Endodermal cell (in vitro differentiated cells): ENCODE measurements around the gene MYO5A. TPM values are rescaled to one million over a fixed set of nuclear protein-coding genes. Genes with fewer than 3 reads are reported as not detected.

ENCODE experiments used
- DNase-seq: peaks from one replicate; pipeline ENCODE4 v3.0.0-alpha.2; 2017
- H3K27ac ChIP-seq: 2 replicates; pipeline ENCODE4 v1.5.1; 2013; ENCODE audit warnings: mild to moderate bottlenecking, low read depth, low read length, moderate library complexity
- H3K27me3 ChIP-seq: 2 replicates; pipeline ENCODE4 v1.6.1; 2013; ENCODE audit warnings: mild to moderate bottlenecking, low read length, moderate library complexity; ENCODE audit not compliant: insufficient read depth, control insufficient read depth, poor library complexity, severe bottlenecking
- H3K36me3 ChIP-seq: 2 replicates; pipeline ENCODE4 v1.7.0; 2013; ENCODE audit warnings: mild to moderate bottlenecking, low read length, moderate library complexity; ENCODE audit not compliant: control insufficient read depth, insufficient read depth
- H3K4me1 ChIP-seq: one replicate; pipeline ENCODE4 v1.7.0; 2013; ENCODE audit warnings: low read length; ENCODE audit not compliant: control insufficient read depth, insufficient read depth
- H3K4me3 ChIP-seq: 2 replicates; pipeline ENCODE4 v1.5.1; 2013; ENCODE audit warnings: mild to moderate bottlenecking, low read length, moderate library complexity
- H3K9ac ChIP-seq: 2 replicates; pipeline ENCODE4 v1.6.1; 2013; ENCODE audit warnings: mild to moderate bottlenecking, low read length, moderate library complexity; ENCODE audit not compliant: poor library complexity, severe bottlenecking; ENCODE audit errors: extremely low read depth
- H3K9me3 ChIP-seq: 2 replicates; pipeline ENCODE4 v1.6.1; 2013; ENCODE audit warnings: mild to moderate bottlenecking, low read length, moderate library complexity; ENCODE audit not compliant: control insufficient read depth
- H3K27ac Mint-ChIP-seq: 2 replicates; pipeline ENCODE4 v1.8.0; 2020; ENCODE audit warnings: mixed read lengths
- H3K27me3 Mint-ChIP-seq: 2 replicates; pipeline ENCODE4 v1.8.0; 2021; ENCODE audit warnings: mild to moderate bottlenecking, mixed read lengths; ENCODE audit not compliant: insufficient read depth
- H3K36me3 Mint-ChIP-seq: 2 replicates; pipeline ENCODE4 v1.8.0; 2020; ENCODE audit warnings: low read depth, mixed read lengths
- H3K4me1 Mint-ChIP-seq: 2 replicates; pipeline ENCODE4 v1.8.0; 2020; ENCODE audit warnings: mixed read lengths
- H3K4me3 Mint-ChIP-seq: 2 replicates; pipeline ENCODE4 v1.8.0; 2020; ENCODE audit warnings: mild to moderate bottlenecking, moderate library complexity, mixed read lengths
- H3K9me3 Mint-ChIP-seq: 2 replicates; pipeline ENCODE4 v1.8.0; 2020; ENCODE audit warnings: mild to moderate bottlenecking, mixed read lengths
- CTCF ChIP-seq: fragments of 200-600 bp; sonication (generic); conservative IDR thresholded peaks from 2 replicates; pipeline ENCODE4 v1.5.0; 2021; ENCODE audit warnings: antibody characterized with exemption, mild to moderate bottlenecking
- WGBS, 2 experiments: methylation state at CpG; one replicate each; pipeline versions ENCODE4 v1.1.5 to v1.1.7; 2013; ENCODE audit warnings: missing lambda C conversion rate in 2 of 2, mixed read lengths in 1 of 2; ENCODE audit not compliant: insufficient coverage in 1 of 2, insufficient read length in 1 of 2; 5-methylcytosine and 5-hydroxymethylcytosine counted together
- total RNA-seq, 2 donors: library from RNA; stranded (reverse); fragmentation: NEBNext Ultra II Directional in 1 of 2; extraction: Animal tissue kit (Norgen Biotek cat#: 25700) in 1 of 2; gene quantifications; 2 replicates in 1 of 2; 3 replicates in 1 of 2; pipeline ENCODE4 v1.2.1, GENCODE V29; 2021

MYO5A gene
- total RNA-seq, 2 donors from 2014 or later, result 10.0 to 13.1 TPM

DNA sequence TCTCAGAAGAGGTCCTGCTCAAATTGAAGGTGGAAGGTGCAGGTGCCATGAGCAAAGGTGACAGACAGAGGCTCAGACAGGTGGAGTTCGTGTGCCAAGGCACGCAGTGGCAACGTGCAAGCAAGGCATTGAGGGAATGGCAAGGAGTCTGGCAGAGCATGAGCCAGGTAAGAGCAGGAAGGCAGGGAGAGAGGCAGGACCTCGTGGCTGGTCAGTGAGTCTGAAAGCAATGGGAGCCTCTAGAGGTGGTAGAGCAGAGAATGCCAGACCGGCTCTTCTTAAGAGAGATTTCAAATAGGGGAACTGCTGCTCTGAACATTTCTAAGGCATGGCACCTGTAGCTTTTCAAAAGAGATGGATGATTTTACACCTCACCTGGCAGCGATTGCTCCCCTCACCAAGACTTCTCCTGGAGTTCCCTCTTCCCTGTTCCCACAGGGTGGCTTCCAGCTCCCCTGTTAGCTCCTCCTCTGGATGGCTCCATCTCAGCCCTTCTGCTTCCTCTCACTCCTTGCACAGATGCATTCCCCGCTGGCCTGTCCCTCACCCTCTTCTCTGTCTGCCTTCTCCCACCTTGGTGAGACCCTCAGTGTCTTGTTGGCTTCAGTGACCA, 235.8 kb downstream of the MYO5A start:
- Histone ChIP-seq H3K4me3 (no peak overlapping the region), H3K27ac (no peak overlapping the region), H3K9me3 (no peaks in the 10 kb centered on the region), H3K27me3 (peaks cover 14% of the 10 kb centered on the region), H3K9ac (no peak overlapping the region), H3K4me1 (no peaks in the 10 kb centered on the region), H3K36me3 (peaks cover 3% of the 10 kb centered on the region)
- 85 to 87% methylated on average over 6 to 7 of the region's 7 CpGs for WGBS, 2 experiments
- peak; percentile 23 for TF ChIP-seq CTCF
- H3K9me3 Mint-ChIP-seq, result no peaks in the 10 kb centered on the region
- no peak overlapping the region for H3K27ac Mint-ChIP-seq
- no peak for DNase-seq
- peaks cover 7% of the 10 kb centered on the region for H3K27me3 Mint-ChIP-seq
- peaks cover 6% of the 10 kb centered on the region for H3K36me3 Mint-ChIP-seq
- peaks cover 19% of the 10 kb centered on the region for H3K4me1 Mint-ChIP-seq
- no peak overlapping the region for H3K4me3 Mint-ChIP-seq

- Mint-ChIP-seq H3K27ac (no peak overlapping the region), H3K4me3 (no peak overlapping the region), H3K9me3 (peaks cover 8% of the 10 kb centered on the region), H3K36me3 (peaks cover 10% of the 10 kb centered on the region), H3K27me3 (peaks cover 7% of the 10 kb centered on the region), H3K4me1 (peaks cover 20% of the 10 kb centered on the region)
- Histone ChIP-seq H3K9ac (no peak overlapping the region), H3K9me3 (no peaks in the 10 kb centered on the region), H3K36me3 (peaks cover 3% of the 10 kb centered on the region), H3K4me1 (no peaks in the 10 kb centered on the region), H3K27ac (no peak overlapping the region), H3K4me3 (no peak overlapping the region), H3K27me3 (peaks cover 14% of the 10 kb centered on the region)
- no peak for TF ChIP-seq CTCF
- 94 to 100% methylated on average over 1 to 4 of the region's 4 CpGs for WGBS, 2 experiments
- no peak for DNase-seq
These were observed 237.5 kb downstream of the MYO5A start for GRCh38 chr15:52291204-52291603.

DNA sequence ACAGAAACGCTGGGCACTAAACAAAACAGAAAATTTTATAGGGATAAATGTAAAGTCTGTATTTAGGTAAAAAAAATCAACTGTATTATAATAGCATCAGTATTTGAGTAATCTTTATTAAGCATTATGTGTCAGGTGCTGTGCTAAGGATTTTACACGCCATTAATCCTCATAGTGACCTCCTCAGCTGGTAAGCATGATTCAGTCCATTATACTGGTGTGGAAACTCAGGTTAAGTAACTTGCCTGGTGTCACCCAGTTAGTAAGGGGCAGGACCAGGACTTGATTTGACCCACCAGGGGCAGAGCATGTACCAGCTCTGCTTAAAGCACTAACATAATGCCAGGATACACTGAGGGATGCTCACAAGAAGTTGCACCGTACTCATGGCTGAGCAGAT, 237.9 kb downstream of the MYO5A start:
- H3K4me3 ChIP-seq, result no peak overlapping the region
- peaks cover 7% of the 10 kb centered on the region for H3K27me3 Mint-ChIP-seq
- peaks cover 3% of the 10 kb centered on the region for H3K36me3 ChIP-seq
- no peak overlapping the region for H3K27ac ChIP-seq
- WGBS, 2 experiments, result 94 to 100% methylated on average over 2 to 3 of the region's 3 CpGs
- no peaks in the 10 kb centered on the region for H3K9me3 ChIP-seq
- peaks cover 14% of the 10 kb centered on the region for H3K27me3 ChIP-seq
- peaks cover 9% of the 10 kb centered on the region for H3K9me3 Mint-ChIP-seq
- peaks cover 10% of the 10 kb centered on the region for H3K36me3 Mint-ChIP-seq
- H3K9ac ChIP-seq, result no peak overlapping the region
- H3K27ac Mint-ChIP-seq, result no peak overlapping the region
- DNase-seq, result no peak
- no peaks in the 10 kb centered on the region for H3K4me1 ChIP-seq
- no peak overlapping the region for H3K4me3 Mint-ChIP-seq
- H3K4me1 Mint-ChIP-seq, result peaks cover 20% of the 10 kb centered on the region
- TF ChIP-seq CTCF, result no peak
